ENCODE data around the gene ELF3. TPM values are rescaled to one million over a fixed set of nuclear protein-coding genes. Genes with fewer than 3 reads are reported as not detected.

Gene ELF3
- total RNA-seq, 2 experiments from 2014 or later: 0.09 to 0.44 TPM

DNA sequence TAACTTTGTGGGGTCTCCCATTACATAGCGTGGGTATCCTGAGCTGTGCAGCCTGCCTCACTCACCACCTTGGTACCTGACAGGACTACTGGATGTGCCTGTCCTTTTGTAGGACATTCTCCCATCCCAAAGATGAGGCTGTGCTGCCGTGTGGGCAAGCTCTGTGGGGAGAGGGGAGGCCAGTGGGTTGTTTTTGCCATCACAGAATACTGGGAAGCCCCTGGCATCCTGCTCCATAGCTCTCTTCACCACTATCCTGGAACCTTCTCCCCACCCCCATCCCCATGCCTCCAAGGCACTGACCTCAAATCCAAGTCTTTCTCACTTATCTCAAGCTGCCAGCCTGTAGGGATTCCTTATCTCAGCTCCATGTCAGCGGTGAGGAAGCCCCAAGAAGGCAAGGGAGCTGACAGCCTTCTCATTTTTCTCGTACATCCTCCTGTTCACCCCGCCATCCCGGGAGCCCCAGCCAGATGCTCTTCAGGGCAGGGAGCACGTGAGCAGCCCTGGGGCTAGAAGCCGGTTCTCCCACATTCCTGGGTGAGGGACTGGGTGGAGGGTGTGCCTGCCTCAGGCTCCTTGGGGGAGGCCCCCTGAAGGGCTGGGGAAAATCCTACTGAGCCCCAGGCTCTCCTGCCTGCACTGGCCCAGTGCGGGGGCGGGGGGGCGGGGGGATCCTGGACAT lies 2.4 kb upstream of the ELF3 start:
- intact Hi-C loops (cut with micrococcal nuclease; ENCODE audit: unreplicated experiment): no loop called here
- no peak for DNase-seq (ENCODE audit: low spot score)
- H3K36me3 ChIP-seq (ENCODE audit: insufficient read depth, low read length): no peaks in the 10 kb centered on the region
- CTCF ChIA-PET (ENCODE audit: unreplicated experiment): no interaction called here
- no peak overlapping the region for H3K27ac ChIP-seq (ENCODE audit: low read depth, low read length, poor library complexity, severe bottlenecking)
- BruUV-seq (replicated peaks): no TSS peak
- H3K4me2 ChIP-seq (ENCODE audit: low read length): no peak overlapping the region
- TF ChIP-seq EZH2phosphoT487 (IDR thresholded peaks at IDR 0.05; ENCODE audit: borderline replicate concordance, low read depth, low read length): no peak
- TF ChIP-seq, protein P1, sequence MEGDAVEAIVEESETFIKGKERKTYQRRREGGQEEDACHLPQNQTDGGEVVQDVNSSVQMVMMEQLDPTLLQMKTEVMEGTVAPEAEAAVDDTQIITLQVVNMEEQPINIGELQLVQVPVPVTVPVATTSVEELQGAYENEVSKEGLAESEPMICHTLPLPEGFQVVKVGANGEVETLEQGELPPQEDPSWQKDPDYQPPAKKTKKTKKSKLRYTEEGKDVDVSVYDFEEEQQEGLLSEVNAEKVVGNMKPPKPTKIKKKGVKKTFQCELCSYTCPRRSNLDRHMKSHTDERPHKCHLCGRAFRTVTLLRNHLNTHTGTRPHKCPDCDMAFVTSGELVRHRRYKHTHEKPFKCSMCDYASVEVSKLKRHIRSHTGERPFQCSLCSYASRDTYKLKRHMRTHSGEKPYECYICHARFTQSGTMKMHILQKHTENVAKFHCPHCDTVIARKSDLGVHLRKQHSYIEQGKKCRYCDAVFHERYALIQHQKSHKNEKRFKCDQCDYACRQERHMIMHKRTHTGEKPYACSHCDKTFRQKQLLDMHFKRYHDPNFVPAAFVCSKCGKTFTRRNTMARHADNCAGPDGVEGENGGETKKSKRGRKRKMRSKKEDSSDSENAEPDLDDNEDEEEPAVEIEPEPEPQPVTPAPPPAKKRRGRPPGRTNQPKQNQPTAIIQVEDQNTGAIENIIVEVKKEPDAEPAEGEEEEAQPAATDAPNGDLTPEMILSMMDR (conservative IDR thresholded peaks at IDR 0.05; ENCODE audit: low read length): no peak
- H3K4me3 ChIP-seq (ENCODE audit: low read depth, low read length, poor library complexity, severe bottlenecking): no peak overlapping the region
- peaks cover 9% of the 10 kb centered on the region for H3K4me1 ChIP-seq (ENCODE audit: insufficient read depth, low read length, poor library complexity, severe bottlenecking)
- H3K9me3 ChIP-seq (ENCODE audit: low read length): no peaks in the 10 kb centered on the region
- H3K9me2 ChIP-seq (ENCODE audit: insufficient read depth, low read length): no peaks in the 10 kb centered on the region
- POLR2A ChIA-PET: interaction anchor here (0.6 kb wide), 2 partner anchors 124 to 1629 kb away, joined by 3 to 5 read pairs; no protein-coding TSS in a partner anchor
- no peaks in the 10 kb centered on the region for H4K20me1 ChIP-seq (ENCODE audit: insufficient read depth, low read length)
- H3K79me2 ChIP-seq (ENCODE audit: insufficient read depth, low read depth, low read length): no peaks in the 10 kb centered on the region
- no peak overlapping the region for H2AFZ ChIP-seq (ENCODE audit: low read length)

DNA sequence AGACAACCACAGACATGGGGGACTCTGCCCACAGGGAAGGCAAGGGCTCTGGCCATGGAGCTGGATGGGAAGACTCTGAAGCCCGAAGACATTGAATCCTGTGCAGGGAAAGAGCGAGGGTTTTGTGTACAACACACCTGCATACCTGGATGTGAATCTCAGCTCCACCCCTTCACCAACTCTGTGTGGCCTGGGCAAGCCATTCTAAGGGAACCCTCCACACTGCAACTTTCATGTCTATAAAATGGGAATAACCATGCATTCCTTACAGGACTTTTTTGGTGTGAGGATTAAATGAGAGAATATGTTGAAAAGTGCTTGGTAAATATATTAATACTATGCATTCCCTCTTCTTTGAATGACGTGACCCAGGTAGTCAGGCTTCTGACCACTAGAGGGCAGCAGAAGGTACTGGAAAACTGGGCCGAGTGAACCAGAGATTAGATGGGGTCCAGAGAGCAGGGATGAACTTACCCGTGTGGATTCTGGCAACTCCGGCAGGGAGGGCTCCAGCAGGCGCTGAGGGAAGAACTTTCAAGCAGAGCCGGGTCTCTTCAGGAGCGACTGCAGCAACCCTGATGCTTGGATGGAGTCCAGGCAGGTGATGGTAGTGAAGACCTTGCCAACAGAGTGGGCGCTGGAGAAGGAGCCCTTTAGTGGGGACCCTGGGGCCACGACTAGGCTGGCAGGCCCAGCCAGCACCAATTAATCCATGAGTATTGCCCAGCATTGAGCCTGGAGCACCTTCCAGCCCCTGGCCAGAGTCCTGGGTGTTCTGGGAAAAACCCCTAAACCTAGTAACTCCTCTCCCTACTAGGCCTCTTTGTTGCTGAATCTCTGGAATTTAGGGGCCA lies 834 bp upstream of the ELF3 start:
- Histone ChIP-seq H3K27ac (ENCODE audit: low read depth, low read length, poor library complexity, severe bottlenecking) (no peak overlapping the region), H3K4me2 (ENCODE audit: low read length) (no peak overlapping the region), H2AFZ (ENCODE audit: low read length) (no peak overlapping the region), H3K36me3 (ENCODE audit: insufficient read depth, low read length) (no peaks in the 10 kb centered on the region), H4K20me1 (ENCODE audit: insufficient read depth, low read length) (no peaks in the 10 kb centered on the region), H3K4me1 (ENCODE audit: insufficient read depth, low read length, poor library complexity, severe bottlenecking) (peaks cover 9% of the 10 kb centered on the region), H3K4me3 (ENCODE audit: low read depth, low read length, poor library complexity, severe bottlenecking) (no peak overlapping the region), H3K9me2 (ENCODE audit: insufficient read depth, low read length) (no peaks in the 10 kb centered on the region), H3K9me3 (ENCODE audit: low read length) (no peaks in the 10 kb centered on the region), H3K79me2 (ENCODE audit: insufficient read depth, low read depth, low read length) (no peaks in the 10 kb centered on the region)
- intact Hi-C loops (cut with micrococcal nuclease; ENCODE audit: unreplicated experiment): loop anchor here (1.0 kb wide), 2 partner anchors 110 to 126 kb away; no protein-coding TSS in a partner anchor
- TF ChIP-seq, protein P1 (conservative IDR thresholded peaks at IDR 0.05; ENCODE audit: low read length): peak; percentile 95
- no peak for TF ChIP-seq EZH2phosphoT487 (IDR thresholded peaks at IDR 0.05; ENCODE audit: borderline replicate concordance, low read depth, low read length)
- peak; percentile 68 for DNase-seq (ENCODE audit: low spot score)
- ChIA-PET POLR2A (no interaction called here), CTCF (ENCODE audit: unreplicated experiment) (interaction anchor here (0.6 kb wide), 1 partner anchor 24 kb away, joined by 3 read pairs; no protein-coding TSS in a partner anchor)
- no TSS peak for BruUV-seq (replicated peaks)
